ENCODE results near the gene INPP4A. TPM values are rescaled to one million over a fixed set of nuclear protein-coding genes. Genes with fewer than 3 reads are reported as not detected.
A peak's percentile ranks its signal among the peaks of the same experiment; 100 is the strongest.

Gene INPP4A
- total and polyA plus RNA-seq, 12 donors, result 3.8 to 31.2 (median 21.1) TPM

GRCh38 chr2:98607741-98608115, 163.1 kb downstream of the INPP4A start:
- ATAC-seq (peak in 4 of 8 donors; percentile 1 to 24 (median 5)), DNase-seq (no peak)
- Histone ChIP-seq H3K4me1 (peaks cover 16 to 65% (median 54%) of the 10 kb centered on the region in 9 donors), H3K9me3 (no peaks in the 10 kb centered on the region), H3K27ac (peak overlapping the region; percentile 84 to 100 (median 96)), H3K36me3 (peaks cover 0 to 46% (median 13%) of the 10 kb centered on the region in 9 donors), H3K4me3 (peak overlapping the region; percentile 62 to 99 (median 94)), H3K27me3 (no peaks in the 10 kb centered on the region)
- no peak for TF ChIP-seq CTCF (IDR thresholded peaks at IDR 0.05)
- intact Hi-C loops (cut with DNase I), result loop anchor here in 5 of 10 donors (5.0 to 10.0 kb wide), 3 partner anchors 40 to 193 kb away; partner anchors contain the start of gene INPP4A (in 1 of the 5)
- WGBS, 2 donors, result 7 to 8% methylated on average over 7 of the region's 7 CpGs

- Histone ChIP-seq H3K36me3 (peaks cover 0 to 46% (median 19%) of the 10 kb centered on the region in 9 donors), H3K9me3 (no peaks in the 10 kb centered on the region), H3K4me1 (peaks cover 16 to 65% (median 54%) of the 10 kb centered on the region in 9 donors), H3K27ac (peak within 1 kb of the TSS; percentile 84 to 100 (median 96)), H3K27me3 (no peaks in the 10 kb centered on the region), H3K4me3 (peak within 1 kb of the TSS; percentile 62 to 99 (median 94))
- peak in 3 of 9 donors; percentile 2 to 18 (median 9) for TF ChIP-seq CTCF (IDR thresholded peaks at IDR 0.05)
- 0 to 1% methylated on average over 93 of the region's 93 CpGs for WGBS, 2 donors
- intact Hi-C loops (cut with DNase I), result loop anchor here in 5 of 10 donors (5.0 to 10.0 kb wide), 3 partner anchors 41 to 194 kb away; partner anchors contain the start of gene INPP4A (in 1 of the 5)
- DNase-seq, result peak; percentile 92
- peak; percentile 96 to 99 (median 98) for ATAC-seq
Observed at GRCh38 chr2:98608116-98608961, 163.7 kb downstream of the INPP4A start, which contains the start of the genes COA5 and UNC50. COA5 (minus strand) TSS chr2:98608512; CDS start chr2:98608405, 107 bp downstream. UNC50 (plus strand) TSS chr2:98608589; CDS start chr2:98609760, 1,171 bp downstream.

GRCh38 chr2:98608962-98609604, 164.4 kb downstream of the INPP4A start:
- TF ChIP-seq CTCF (IDR thresholded peaks at IDR 0.05), result no peak
- Histone ChIP-seq H3K27me3 (no peaks in the 10 kb centered on the region), H3K36me3 (peaks cover 0 to 46% (median 25%) of the 10 kb centered on the region in 9 donors), H3K9me3 (no peaks in the 10 kb centered on the region), H3K27ac (peak overlapping the region; percentile 84 to 100 (median 96)), H3K4me1 (peaks cover 16 to 65% (median 54%) of the 10 kb centered on the region in 9 donors), H3K4me3 (peak overlapping the region; percentile 62 to 99 (median 94))
- intact Hi-C loops (cut with DNase I), result loop anchor here in 5 of 10 donors (5.0 to 10.0 kb wide), 3 partner anchors 42 to 194 kb away; partner anchors contain the start of gene INPP4A (in 1 of the 5)
- peak; percentile 22 to 29 for DNase-seq
- 2% methylated on average over 29 of the region's 29 CpGs for WGBS, 2 donors
- ATAC-seq, result peak; percentile 12 to 66 (median 33)
